Urinary bladder (tissue), 4 donors: ENCODE results near the gene NSMCE1. TPM values are rescaled to one million over a fixed set of nuclear protein-coding genes. Genes with fewer than 3 reads are reported as not detected.
A peak's percentile ranks its signal among the peaks of the same experiment; 100 is the strongest.

Experiments used
- DNase-seq: peaks from one replicate; pipeline ENCODE4 v3.0.0-alpha.2; 2015; ENCODE audit errors: extremely low spot score
- H3K27ac ChIP-seq: one replicate; pipeline ENCODE4 v1.5.1; 2013; ENCODE audit warnings: low read depth, mild to moderate bottlenecking, moderate library complexity
- H3K36me3 ChIP-seq: one replicate; pipeline ENCODE4 v1.6.1; 2013; ENCODE audit warnings: mild to moderate bottlenecking, moderate library complexity; ENCODE audit not compliant: insufficient read depth
- H3K4me1 ChIP-seq: one replicate; pipeline ENCODE4 v1.6.1; 2013; ENCODE audit warnings: mild to moderate bottlenecking, moderate library complexity; ENCODE audit not compliant: insufficient read depth
- H3K4me3 ChIP-seq: one replicate; pipeline ENCODE4 v1.5.1; 2013; ENCODE audit warnings: low read depth, low read length
- WGBS: extraction: QIAGEN DNeasy Blood & Tissue Kit; methylation state at CpG from one replicate; pipeline ENCODE4 v1.1.7; 2013; 5-methylcytosine and 5-hydroxymethylcytosine counted together
- polyA plus RNA-seq: library from polyadenylated mRNA; stranded (reverse); fragments of 200-250 nt; gene quantifications from one replicate; pipeline ENCODE4 v1.2.3, GENCODE V29; 2013
- total RNA-seq: library from RNA; depleted of rRNA; stranded (reverse); fragments of >200 nt; gene quantifications from one replicate; pipeline ENCODE4 v1.2.3, GENCODE V29; 2014
- donor health status: healthy with polysubstance abuse.
- donor health status: healthy.

NSMCE1 gene
- total and polyA plus RNA-seq, 2 donors = 33.9 to 76.3 TPM

GRCh38 chr16:27223226-27223610 is 45.4 kb downstream of the NSMCE1 start:
- H3K36me3 ChIP-seq = no peaks in the 10 kb centered on the region

GRCh38 chr16:27222249-27223225 is 46.0 kb downstream of the NSMCE1 start:
- Histone ChIP-seq H3K36me3 (no peaks in the 10 kb centered on the region), H3K27ac (peak overlapping the region; percentile 81), H3K4me3 (no peak overlapping the region), H3K4me1 (no peaks in the 10 kb centered on the region)
- DNase-seq = no peak
- 25% methylated on average over 30 of the region's 30 CpGs for WGBS

More at GRCh38 chr16:27223226-27223610, 45.4 kb downstream of the NSMCE1 start:
- 63% methylated on average over 8 of the region's 8 CpGs for WGBS
- no peak for DNase-seq
- no peak overlapping the region for H3K4me3 ChIP-seq
- H3K4me1 ChIP-seq = no peaks in the 10 kb centered on the region
- no peak overlapping the region for H3K27ac ChIP-seq

- Histone ChIP-seq H3K27ac (peak overlapping the region; percentile 51), H3K4me3 (no peak overlapping the region), H3K36me3 (no peaks in the 10 kb centered on the region), H3K4me1 (no peaks in the 10 kb centered on the region)
- 51% methylated on average over 8 of the region's 8 CpGs for WGBS
- DNase-seq = no peak
These were observed 46.9 kb downstream of the NSMCE1 start for GRCh38 chr16:27221576-27222248.

- no peak for DNase-seq
- H3K27ac ChIP-seq = no peak overlapping the region
- no peaks in the 10 kb centered on the region for H3K4me1 ChIP-seq
- no peak overlapping the region for H3K4me3 ChIP-seq
- no peaks in the 10 kb centered on the region for H3K36me3 ChIP-seq
- WGBS = 96% methylated on average over 16 of the region's 16 CpGs
These were observed 47.6 kb downstream of the NSMCE1 start for GRCh38 chr16:27220991-27221390.

GRCh38 chr16:27220527-27220926 is 48.0 kb downstream of the NSMCE1 start:
- Histone ChIP-seq H3K27ac (no peak overlapping the region), H3K4me1 (no peaks in the 10 kb centered on the region), H3K36me3 (no peaks in the 10 kb centered on the region), H3K4me3 (no peak overlapping the region)
- DNase-seq = no peak
- 92% methylated on average over 8 of the region's 8 CpGs for WGBS

- Histone ChIP-seq H3K4me3 (no peak overlapping the region), H3K4me1 (no peaks in the 10 kb centered on the region), H3K27ac (no peak overlapping the region), H3K36me3 (no peaks in the 10 kb centered on the region)
- DNase-seq = no peak
- 93% methylated on average over 9 of the region's 9 CpGs for WGBS
These were observed 48.5 kb downstream of the NSMCE1 start for GRCh38 chr16:27220120-27220519.

- peaks cover 3% of the 10 kb centered on the region for H3K36me3 ChIP-seq
- H3K4me1 ChIP-seq = no peaks in the 10 kb centered on the region
- no peak for DNase-seq
- WGBS = 85% methylated on average over 10 of the region's 10 CpGs
- no peak overlapping the region for H3K27ac ChIP-seq
- no peak overlapping the region for H3K4me3 ChIP-seq
These were observed 49.4 kb downstream of the NSMCE1 start for GRCh38 chr16:27219161-27219560.

GRCh38 chr16:27218756-27219155 is 49.8 kb downstream of the NSMCE1 start:
- H3K36me3 ChIP-seq = peaks cover 3% of the 10 kb centered on the region
- H3K27ac ChIP-seq = no peak overlapping the region
- H3K4me1 ChIP-seq = no peaks in the 10 kb centered on the region
- no peak for DNase-seq
- H3K4me3 ChIP-seq = no peak overlapping the region
- 95% methylated on average over 9 of the region's 9 CpGs for WGBS

GRCh38 chr16:27217256-27217655 is 51.3 kb downstream of the NSMCE1 start:
- no peaks in the 10 kb centered on the region for H3K4me1 ChIP-seq
- H3K27ac ChIP-seq = no peak overlapping the region
- WGBS = 78% methylated on average over 10 of the region's 10 CpGs
- DNase-seq = no peak
- H3K36me3 ChIP-seq = peaks cover 3% of the 10 kb centered on the region
- H3K4me3 ChIP-seq = no peak overlapping the region

- Histone ChIP-seq H3K36me3 (peaks cover 3% of the 10 kb centered on the region), H3K4me3 (no peak overlapping the region), H3K4me1 (no peaks in the 10 kb centered on the region), H3K27ac (no peak overlapping the region)
- 95% methylated on average over 16 of the region's 16 CpGs for WGBS
- DNase-seq = no peak
These were observed 52.2 kb downstream of the NSMCE1 start for GRCh38 chr16:27216297-27216885.

- no peaks in the 10 kb centered on the region for H3K4me1 ChIP-seq
- no peak overlapping the region for H3K27ac ChIP-seq
- H3K4me3 ChIP-seq = no peak overlapping the region
- no peak for DNase-seq
- WGBS = 91% methylated on average over 7 of the region's 7 CpGs
- peaks cover 3% of the 10 kb centered on the region for H3K36me3 ChIP-seq
These were observed 52.9 kb downstream of the NSMCE1 start for GRCh38 chr16:27215660-27216059.

- Histone ChIP-seq H3K4me3 (no peak overlapping the region), H3K36me3 (peaks cover 3% of the 10 kb centered on the region), H3K27ac (no peak overlapping the region), H3K4me1 (no peaks in the 10 kb centered on the region)
- WGBS = 95% methylated on average over 19 of the region's 19 CpGs
- no peak for DNase-seq
These were observed 54.2 kb downstream of the NSMCE1 start for GRCh38 chr16:27214084-27214961.

- no peak overlapping the region for H3K27ac ChIP-seq
- DNase-seq = no peak
- H3K36me3 ChIP-seq = peaks cover 3% of the 10 kb centered on the region
- 96% methylated on average over 10 of the region's 10 CpGs for WGBS
- H3K4me1 ChIP-seq = no peaks in the 10 kb centered on the region
- H3K4me3 ChIP-seq = no peak overlapping the region
These were observed 57.5 kb downstream of the NSMCE1 start for GRCh38 chr16:27211026-27211425.
